WTC11 (cell line): ENCODE measurements around the gene TTC7B.

Experiments
- TEAD4 ChIP-seq: sonication (generic); formaldehyde crosslinking; IDR thresholded peaks from 2 replicates; pipeline ENCODE4 v1.8.0; 2022; ENCODE audit warnings: mild to moderate bottlenecking, missing genetic modification reagents
- TF ChIP-seq, protein P1 (sequence below): sonication (generic); formaldehyde crosslinking; IDR thresholded peaks from 2 replicates; pipeline ENCODE4 v1.8.1; 2022; ENCODE audit warnings: missing genetic modification reagents, borderline replicate concordance
- TF ChIP-seq, protein P2 (sequence below): sonication (generic); formaldehyde crosslinking; IDR thresholded peaks from 2 replicates; pipeline ENCODE4 v1.8.1; 2022; ENCODE audit warnings: low read depth, mild to moderate bottlenecking, moderate library complexity, missing genetic modification reagents, borderline replicate concordance
- TF ChIP-seq, protein P3 (sequence below): fragments of 200-600 bp; IDR thresholded peaks from 2 replicates; pipeline ENCODE4 v1.8.0; 2022; ENCODE audit warnings: antibody characterized with exemption
- TF ChIP-seq, protein P4 (sequence below): sonication (generic); formaldehyde crosslinking; conservative IDR thresholded peaks from 2 replicates; pipeline ENCODE4 v1.8.1; 2022; ENCODE audit warnings: mild to moderate bottlenecking, missing genetic modification reagents

DNA sequence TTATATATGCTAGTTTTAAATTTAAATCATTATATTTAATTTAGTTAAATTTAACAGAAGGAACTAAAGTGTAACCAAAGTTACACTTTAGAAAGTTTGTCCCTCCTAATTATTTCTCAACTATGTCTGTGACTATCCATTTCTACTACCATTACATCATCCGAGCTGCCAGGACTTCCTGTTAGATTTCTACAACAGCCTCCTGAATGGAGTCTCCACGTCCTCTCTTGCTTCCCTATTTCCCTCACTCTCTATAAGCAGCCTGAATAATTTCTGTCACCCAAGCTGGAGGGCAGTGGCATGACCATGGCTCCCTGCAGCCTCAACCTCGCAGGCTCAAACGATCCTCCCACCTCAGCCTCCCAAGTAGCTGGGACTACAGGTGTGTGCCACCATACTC, 84.1 kb downstream of the TTC7B start:
- TF ChIP-seq, protein P1, sequence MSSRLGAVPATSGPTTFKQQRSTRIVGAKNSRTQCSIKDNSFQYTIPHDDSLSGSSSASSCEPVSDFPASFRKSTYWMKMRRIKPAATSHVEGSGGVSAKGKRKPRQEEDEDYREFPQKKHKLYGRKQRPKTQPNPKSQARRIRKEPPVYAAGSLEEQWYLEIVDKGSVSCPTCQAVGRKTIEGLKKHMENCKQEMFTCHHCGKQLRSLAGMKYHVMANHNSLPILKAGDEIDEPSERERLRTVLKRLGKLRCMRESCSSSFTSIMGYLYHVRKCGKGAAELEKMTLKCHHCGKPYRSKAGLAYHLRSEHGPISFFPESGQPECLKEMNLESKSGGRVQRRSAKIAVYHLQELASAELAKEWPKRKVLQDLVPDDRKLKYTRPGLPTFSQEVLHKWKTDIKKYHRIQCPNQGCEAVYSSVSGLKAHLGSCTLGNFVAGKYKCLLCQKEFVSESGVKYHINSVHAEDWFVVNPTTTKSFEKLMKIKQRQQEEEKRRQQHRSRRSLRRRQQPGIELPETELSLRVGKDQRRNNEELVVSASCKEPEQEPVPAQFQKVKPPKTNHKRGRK (CRISPR knock-in tag), result no peak
- no peak for TF ChIP-seq TEAD4 (CRISPR knock-in tag)
- TF ChIP-seq, protein P2, sequence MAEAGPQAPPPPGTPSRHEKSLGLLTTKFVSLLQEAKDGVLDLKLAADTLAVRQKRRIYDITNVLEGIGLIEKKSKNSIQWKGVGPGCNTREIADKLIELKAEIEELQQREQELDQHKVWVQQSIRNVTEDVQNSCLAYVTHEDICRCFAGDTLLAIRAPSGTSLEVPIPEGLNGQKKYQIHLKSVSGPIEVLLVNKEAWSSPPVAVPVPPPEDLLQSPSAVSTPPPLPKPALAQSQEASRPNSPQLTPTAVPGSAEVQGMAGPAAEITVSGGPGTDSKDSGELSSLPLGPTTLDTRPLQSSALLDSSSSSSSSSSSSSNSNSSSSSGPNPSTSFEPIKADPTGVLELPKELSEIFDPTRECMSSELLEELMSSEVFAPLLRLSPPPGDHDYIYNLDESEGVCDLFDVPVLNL, result no peak
- TF ChIP-seq, protein P3, sequence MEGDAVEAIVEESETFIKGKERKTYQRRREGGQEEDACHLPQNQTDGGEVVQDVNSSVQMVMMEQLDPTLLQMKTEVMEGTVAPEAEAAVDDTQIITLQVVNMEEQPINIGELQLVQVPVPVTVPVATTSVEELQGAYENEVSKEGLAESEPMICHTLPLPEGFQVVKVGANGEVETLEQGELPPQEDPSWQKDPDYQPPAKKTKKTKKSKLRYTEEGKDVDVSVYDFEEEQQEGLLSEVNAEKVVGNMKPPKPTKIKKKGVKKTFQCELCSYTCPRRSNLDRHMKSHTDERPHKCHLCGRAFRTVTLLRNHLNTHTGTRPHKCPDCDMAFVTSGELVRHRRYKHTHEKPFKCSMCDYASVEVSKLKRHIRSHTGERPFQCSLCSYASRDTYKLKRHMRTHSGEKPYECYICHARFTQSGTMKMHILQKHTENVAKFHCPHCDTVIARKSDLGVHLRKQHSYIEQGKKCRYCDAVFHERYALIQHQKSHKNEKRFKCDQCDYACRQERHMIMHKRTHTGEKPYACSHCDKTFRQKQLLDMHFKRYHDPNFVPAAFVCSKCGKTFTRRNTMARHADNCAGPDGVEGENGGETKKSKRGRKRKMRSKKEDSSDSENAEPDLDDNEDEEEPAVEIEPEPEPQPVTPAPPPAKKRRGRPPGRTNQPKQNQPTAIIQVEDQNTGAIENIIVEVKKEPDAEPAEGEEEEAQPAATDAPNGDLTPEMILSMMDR, result no peak
- TF ChIP-seq, protein P4, sequence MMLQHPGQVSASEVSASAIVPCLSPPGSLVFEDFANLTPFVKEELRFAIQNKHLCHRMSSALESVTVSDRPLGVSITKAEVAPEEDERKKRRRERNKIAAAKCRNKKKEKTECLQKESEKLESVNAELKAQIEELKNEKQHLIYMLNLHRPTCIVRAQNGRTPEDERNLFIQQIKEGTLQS (CRISPR knock-in tag), result no peak
